Neural progenitor cell (in vitro differentiated cells): ENCODE measurements around the gene SYMPK.

ENCODE experiments used
- EZH2 ChIP-seq: fragments of 200-600 bp; sonication (generic); IDR thresholded peaks from 2 replicates; pipeline ENCODE4 v1.6.1; 2017; ENCODE audit warnings: antibody characterized with exemption, mild to moderate bottlenecking, moderate library complexity
- EZH2phosphoT487 ChIP-seq: fragments of 200-600 bp; sonication (generic); IDR thresholded peaks from 2 replicates; pipeline ENCODE4 v1.6.1; 2017; ENCODE audit warnings: antibody characterized with exemption
- TF ChIP-seq, protein P1 (sequence below): fragments of 200-600 bp; sonication (generic); IDR thresholded peaks from 2 replicates; pipeline ENCODE4 v1.5.1; 2017; ENCODE audit warnings: antibody characterized with exemption, mild to moderate bottlenecking

GRCh38 chr19:45777395-45777961 is 85.5 kb downstream of the SYMPK start:
- TF ChIP-seq, protein P1, sequence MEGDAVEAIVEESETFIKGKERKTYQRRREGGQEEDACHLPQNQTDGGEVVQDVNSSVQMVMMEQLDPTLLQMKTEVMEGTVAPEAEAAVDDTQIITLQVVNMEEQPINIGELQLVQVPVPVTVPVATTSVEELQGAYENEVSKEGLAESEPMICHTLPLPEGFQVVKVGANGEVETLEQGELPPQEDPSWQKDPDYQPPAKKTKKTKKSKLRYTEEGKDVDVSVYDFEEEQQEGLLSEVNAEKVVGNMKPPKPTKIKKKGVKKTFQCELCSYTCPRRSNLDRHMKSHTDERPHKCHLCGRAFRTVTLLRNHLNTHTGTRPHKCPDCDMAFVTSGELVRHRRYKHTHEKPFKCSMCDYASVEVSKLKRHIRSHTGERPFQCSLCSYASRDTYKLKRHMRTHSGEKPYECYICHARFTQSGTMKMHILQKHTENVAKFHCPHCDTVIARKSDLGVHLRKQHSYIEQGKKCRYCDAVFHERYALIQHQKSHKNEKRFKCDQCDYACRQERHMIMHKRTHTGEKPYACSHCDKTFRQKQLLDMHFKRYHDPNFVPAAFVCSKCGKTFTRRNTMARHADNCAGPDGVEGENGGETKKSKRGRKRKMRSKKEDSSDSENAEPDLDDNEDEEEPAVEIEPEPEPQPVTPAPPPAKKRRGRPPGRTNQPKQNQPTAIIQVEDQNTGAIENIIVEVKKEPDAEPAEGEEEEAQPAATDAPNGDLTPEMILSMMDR: no peak
- TF ChIP-seq EZH2: no peak
- no peak for TF ChIP-seq EZH2phosphoT487
